HG03159 (cell line): ENCODE data around the gene CHN2.

ENCODE experiments used
- ATAC-seq: cut with Tn5 transposase; IDR thresholded peaks from one replicate; pipeline ENCODE4 v1.9.1; 2021; ENCODE audit warnings: mild to moderate bottlenecking, moderate library complexity; ENCODE audit not compliant: unreplicated experiment

The CHN2 gene

GRCh38 chr7:29483219-29484104 is 288.9 kb downstream of the CHN2 start:
- no peak for ATAC-seq

DNA sequence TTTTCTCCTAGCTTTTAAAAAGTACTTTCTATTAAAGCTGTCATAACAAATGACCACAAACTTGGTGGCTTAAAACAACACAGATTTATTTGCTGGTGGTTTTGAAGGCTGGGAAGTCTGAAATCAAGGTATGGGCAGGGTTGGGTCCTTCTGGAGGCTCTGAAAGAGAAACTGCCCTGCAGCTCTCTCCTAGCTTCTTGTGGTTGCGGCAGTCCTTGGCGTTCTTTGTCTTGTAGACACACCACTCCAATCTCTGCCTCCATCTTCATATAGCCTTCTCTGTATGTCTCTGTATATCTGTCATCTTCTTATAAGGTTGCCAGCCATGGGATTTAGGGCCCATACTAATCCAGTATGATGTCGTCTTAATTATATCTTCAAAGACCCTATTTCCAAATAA is 289.7 kb downstream of the CHN2 start:
- no peak for ATAC-seq

GRCh38 chr7:29485339-29486190 is 291.0 kb downstream of the CHN2 start:
- no peak for ATAC-seq

- no peak for ATAC-seq
Observed at GRCh38 chr7:29486191-29486700, 291.7 kb downstream of the CHN2 start.

DNA sequence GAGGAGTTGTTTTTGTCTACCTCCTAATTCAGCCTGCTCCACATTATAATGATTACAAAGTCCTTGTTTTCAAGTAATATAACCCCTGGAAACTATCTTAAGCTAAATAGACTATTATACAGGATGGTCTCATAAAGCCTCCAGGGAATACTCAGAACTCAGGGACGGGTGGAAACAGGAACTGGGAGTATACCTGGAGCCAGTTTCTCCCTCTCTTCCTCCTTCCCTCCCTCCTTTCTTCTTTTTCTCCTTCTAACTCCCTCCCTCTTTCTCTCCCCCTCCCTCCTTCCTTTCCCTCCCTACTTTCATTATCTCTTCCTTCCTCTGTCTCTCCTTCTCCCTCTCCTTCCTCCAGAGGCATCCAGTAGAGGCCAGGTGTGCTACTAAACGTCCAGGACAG is 292.8 kb downstream of the CHN2 start:
- ATAC-seq, result no peak

DNA sequence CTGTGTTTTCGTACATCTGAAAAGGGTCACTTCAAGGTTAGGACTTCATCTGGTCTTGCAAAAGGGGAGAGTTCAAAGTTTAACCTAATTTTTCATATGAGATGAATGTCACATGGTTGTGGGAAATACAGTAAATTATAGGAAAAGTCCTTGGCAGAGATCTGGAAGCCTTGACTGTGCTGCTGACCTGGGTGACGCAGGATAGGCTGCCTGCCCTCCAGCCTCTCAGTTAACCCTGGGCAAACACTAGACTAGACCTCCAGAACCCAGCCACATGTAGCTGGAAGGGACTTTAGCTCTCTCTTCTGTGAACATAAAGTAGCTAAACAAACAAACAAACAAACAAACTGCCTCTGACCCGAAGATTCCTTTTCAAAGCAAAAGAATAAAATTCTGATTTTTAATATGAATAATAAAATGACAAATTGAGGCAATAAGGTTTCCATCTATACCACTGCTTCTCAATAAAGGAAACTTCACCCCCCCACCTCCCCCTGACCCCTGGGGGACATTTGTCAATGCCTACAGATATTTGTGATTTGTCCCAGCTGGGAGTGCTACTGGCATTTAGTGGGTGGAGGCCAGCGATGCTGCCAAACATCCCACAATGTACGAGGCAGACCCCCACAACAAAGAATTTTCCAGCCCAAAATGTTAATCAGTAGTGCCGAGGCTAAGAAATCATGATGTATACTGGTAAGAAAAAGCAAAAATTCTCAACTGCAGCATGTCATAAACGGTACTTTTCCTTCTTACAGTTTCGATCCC is 293.8 kb downstream of the CHN2 start:
- no peak for ATAC-seq

GRCh38 chr7:29488977-29489376 is 294.4 kb downstream of the CHN2 start:
- ATAC-seq, result no peak

GRCh38 chr7:29490094-29490607 is 295.6 kb downstream of the CHN2 start:
- no peak for ATAC-seq

- no peak for ATAC-seq
Observed at GRCh38 chr7:29494350-29494749, 299.8 kb downstream of the CHN2 start.

GRCh38 chr7:29495653-29496052 is 301.1 kb downstream of the CHN2 start:
- ATAC-seq, result no peak

GRCh38 chr7:29496355-29497020 is 301.9 kb downstream of the CHN2 start:
- no peak for ATAC-seq

GRCh38 chr7:29499932-29500331 is 305.4 kb downstream of the CHN2 start:
- no peak for ATAC-seq

- ATAC-seq, result no peak
Observed at GRCh38 chr7:29500719-29501118, 306.1 kb downstream of the CHN2 start.

DNA sequence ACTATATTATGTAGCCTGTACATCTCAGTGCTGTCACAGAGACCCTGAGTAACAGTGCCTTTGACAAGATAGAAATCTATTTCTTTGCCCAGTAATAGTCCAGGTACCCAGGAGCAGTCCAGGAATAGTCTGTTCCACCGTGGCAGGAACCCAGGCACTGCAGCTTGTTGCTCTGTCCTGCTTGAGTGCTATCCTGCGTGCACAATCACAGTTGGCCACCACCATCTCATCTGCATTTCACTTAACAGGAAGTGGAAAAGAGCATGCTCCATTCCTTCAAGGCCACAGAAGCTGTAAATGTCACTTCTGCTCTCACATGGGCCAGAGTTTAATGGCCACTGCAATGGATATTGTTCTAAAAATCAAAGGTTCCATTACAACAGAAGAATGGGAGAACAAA is 307.6 kb downstream of the CHN2 start:
- no peak for ATAC-seq

DNA sequence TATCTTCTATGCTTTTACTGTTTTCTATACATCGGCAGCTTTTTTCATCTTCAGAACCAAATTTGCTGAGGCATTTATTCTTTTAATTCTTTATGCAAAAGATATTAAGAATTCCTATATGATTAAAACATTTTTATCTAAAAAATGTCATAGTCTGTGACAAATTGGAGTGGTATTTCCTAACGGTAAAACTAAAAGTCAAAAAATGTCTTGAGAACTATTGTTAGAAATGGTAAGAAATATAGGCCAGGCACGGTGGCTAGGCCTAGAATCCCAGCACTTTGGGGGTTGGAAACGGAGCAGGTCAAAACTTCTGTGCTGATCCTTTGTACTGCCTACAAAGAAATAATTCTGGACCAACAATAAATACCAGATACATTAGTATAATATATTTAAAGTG is 311.4 kb downstream of the CHN2 start:
- ATAC-seq, result no peak

- no peak for ATAC-seq
Observed at GRCh38 chr7:29508608-29509007, 314.0 kb downstream of the CHN2 start.

DNA sequence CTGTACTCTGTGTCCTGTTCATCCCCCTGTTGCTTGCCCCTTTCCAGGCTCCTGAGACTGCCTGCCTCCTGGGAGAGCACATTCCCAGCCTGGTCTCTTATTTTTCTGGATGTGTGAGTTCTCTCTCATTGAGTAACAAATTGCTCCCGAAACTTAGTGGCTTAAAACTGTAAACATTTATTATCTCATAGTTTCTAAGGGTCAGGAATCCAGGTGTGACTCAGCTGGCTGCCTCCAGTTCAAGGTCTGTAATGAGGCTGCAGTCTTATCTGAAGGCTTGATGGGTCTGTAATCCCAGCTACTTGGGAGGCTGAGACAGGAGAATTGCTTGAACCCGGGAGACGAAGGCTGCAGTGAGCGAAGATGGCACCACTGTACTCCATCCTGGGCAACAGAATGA is 315.5 kb downstream of the CHN2 start:
- ATAC-seq, result no peak

DNA sequence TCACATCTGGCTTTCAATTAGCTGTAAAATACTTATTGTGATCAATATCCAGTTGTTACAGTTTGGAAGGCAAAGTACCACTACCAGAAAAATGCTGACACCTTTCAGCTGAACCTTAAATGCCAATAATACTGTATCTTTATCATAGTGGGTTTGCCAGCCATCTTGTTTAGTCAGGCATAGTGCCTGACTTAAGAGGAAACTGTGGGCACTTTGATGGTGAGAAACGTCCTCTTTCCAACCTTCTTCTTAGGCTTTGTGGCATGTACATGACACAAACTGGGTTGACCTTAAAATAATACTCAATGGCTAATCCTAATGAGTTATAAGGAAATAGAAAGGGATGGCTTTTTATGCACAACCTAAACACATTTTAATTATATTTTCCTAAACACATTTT is 316.8 kb downstream of the CHN2 start:
- ATAC-seq, result no peak

GRCh38 chr7:29511851-29512250 is 317.3 kb downstream of the CHN2 start:
- ATAC-seq, result no peak

GRCh38 chr7:29516491-29516890 is 321.9 kb downstream of the CHN2 start:
- ATAC-seq, result no peak
